GM12873 (cell line): ENCODE results near the gene PRPF18.

Experiments used
- TF ChIP-seq, protein P1 (sequence below): IDR thresholded peaks from 2 replicates; pipeline ENCODE4 v1.5.1; 2012; ENCODE audit warnings: low read depth, mild to moderate bottlenecking, moderate library complexity, low read length, control low read depth; ENCODE audit not compliant: insufficient read depth; ENCODE audit errors: missing control alignments

PRPF18 gene

GRCh38 chr10:13563481-13564445 is 23.0 kb upstream of the PRPF18 start:
- TF ChIP-seq, protein P1, sequence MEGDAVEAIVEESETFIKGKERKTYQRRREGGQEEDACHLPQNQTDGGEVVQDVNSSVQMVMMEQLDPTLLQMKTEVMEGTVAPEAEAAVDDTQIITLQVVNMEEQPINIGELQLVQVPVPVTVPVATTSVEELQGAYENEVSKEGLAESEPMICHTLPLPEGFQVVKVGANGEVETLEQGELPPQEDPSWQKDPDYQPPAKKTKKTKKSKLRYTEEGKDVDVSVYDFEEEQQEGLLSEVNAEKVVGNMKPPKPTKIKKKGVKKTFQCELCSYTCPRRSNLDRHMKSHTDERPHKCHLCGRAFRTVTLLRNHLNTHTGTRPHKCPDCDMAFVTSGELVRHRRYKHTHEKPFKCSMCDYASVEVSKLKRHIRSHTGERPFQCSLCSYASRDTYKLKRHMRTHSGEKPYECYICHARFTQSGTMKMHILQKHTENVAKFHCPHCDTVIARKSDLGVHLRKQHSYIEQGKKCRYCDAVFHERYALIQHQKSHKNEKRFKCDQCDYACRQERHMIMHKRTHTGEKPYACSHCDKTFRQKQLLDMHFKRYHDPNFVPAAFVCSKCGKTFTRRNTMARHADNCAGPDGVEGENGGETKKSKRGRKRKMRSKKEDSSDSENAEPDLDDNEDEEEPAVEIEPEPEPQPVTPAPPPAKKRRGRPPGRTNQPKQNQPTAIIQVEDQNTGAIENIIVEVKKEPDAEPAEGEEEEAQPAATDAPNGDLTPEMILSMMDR, result no peak

DNA sequence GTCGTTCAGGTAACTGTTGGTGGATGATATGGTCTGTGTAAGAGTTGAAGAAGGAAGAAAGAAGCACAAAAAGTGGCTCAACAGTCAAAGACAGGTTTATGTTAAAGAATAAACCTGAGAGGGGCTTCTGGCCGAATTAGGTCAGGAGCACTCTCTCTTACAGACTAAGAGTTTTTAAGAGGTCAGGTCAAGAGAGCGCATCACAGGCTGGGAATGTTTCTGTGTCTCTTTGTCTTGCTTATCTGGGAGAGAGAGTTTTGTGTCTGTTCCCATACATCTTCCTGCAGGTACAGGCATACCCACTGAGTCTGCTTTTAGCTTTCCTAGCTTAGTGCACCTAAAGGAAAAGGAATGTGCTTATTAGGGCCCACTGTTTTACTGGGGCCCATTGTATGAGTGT is 22.2 kb upstream of the PRPF18 start:
- TF ChIP-seq, protein P1, result no peak

DNA sequence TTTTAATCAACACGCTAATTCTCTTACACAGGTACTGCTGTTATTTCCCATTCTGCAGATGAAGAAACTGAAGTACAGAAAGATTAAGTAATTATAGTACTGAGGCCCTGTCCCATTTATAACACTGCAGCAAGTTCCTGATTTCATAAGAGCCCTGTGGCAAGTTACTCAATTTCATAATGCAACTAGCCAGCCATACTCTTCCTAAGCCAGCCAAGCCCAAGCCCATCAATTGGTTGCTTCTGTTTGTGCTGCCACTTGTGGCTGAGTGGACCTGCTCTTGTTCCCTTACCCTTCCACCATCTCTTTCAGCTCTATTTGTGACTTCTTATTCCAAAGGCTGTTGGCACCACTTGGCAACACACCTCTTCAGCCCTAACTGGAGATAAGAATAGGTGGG is 19.7 kb upstream of the PRPF18 start:
- TF ChIP-seq, protein P1, result no peak

GRCh38 chr10:13571541-13571940 is 15.2 kb upstream of the PRPF18 start:
- TF ChIP-seq, protein P1, result no peak

- TF ChIP-seq, protein P1, result no peak
Observed at GRCh38 chr10:13573960-13574359, 12.8 kb upstream of the PRPF18 start.

- TF ChIP-seq, protein P1, result no peak
Observed at GRCh38 chr10:13585195-13585751, 1.5 kb upstream of the PRPF18 start.

DNA sequence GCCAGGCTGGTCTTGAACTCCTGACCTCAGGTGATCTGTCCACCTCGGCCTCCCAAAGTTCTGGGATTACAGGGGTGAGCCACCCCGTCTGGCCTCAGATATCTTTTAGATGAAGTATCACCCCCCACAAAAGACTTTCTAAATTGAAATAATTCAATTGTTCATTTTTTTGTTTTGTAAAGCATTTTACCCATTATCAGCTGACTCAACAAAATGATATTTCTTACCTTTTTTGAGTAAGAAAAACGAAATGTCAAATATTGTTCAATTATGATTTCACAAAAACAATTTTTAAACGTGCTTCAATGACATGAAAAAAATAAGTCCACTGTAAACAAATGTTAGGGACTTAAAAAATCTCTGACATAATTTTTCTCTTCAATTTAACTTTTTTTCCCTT is 822 bp upstream of the PRPF18 start:
- TF ChIP-seq, protein P1, result no peak
